OCI-LY3 (cell line): ENCODE measurements around the gene RESF1.

ENCODE experiments used
- H2AFZ ChIP-seq: fragments of 200-600, 300-600 bp; shearing (Covaris generic); 2 replicates; pipeline ENCODE4 v1.6.0; 2014; ENCODE audit warnings: antibody characterized with exemption, low read depth, low read length
- H3K27ac ChIP-seq: fragments of 200-600, 300-600 bp; sonication (generic); 2 replicates; pipeline ENCODE4 v1.5.1; 2014; ENCODE audit warnings: mild to moderate bottlenecking, low read length, moderate library complexity, mixed read lengths
- H3K27me3 ChIP-seq: fragments of 200-600, 300-600 bp; sonication (generic); 2 replicates; pipeline ENCODE4 v1.6.1; 2014; ENCODE audit warnings: low read depth, low read length, mixed read lengths
- H3K36me3 ChIP-seq: fragments of 200-600, 300-600 bp; sonication (generic); replicated peaks from 2 replicates; pipeline ENCODE3; 2014; ENCODE audit warnings: low read depth, low read length, mixed read lengths
- H3K4me1 ChIP-seq: fragments of 300-600, 200-600 bp; sonication (generic); 2 replicates; pipeline ENCODE4 v1.6.1; 2014; ENCODE audit warnings: low read length, mixed read lengths
- H3K4me2 ChIP-seq: fragments of 200-600, 300-600 bp; sonication (generic); 2 replicates; pipeline ENCODE4 v1.6.1; 2014; ENCODE audit warnings: low read length, mixed read lengths
- H3K4me3 ChIP-seq: fragments of 300-600, 200-600 bp; sonication (generic); 2 replicates; pipeline ENCODE4 v1.5.1; 2014; ENCODE audit warnings: antibody characterized with exemption, mild to moderate bottlenecking, low read length, moderate library complexity
- H3K79me2 ChIP-seq: fragments of 300-600, 200-600 bp; shearing (Covaris generic); 2 replicates; pipeline ENCODE4 v1.6.1; 2014; ENCODE audit warnings: mild to moderate bottlenecking, low read length, mixed read lengths
- H3K9ac ChIP-seq: fragments of 300-600, 200-600 bp; shearing (Covaris generic); 2 replicates; pipeline ENCODE4 v1.6.0; 2014; ENCODE audit warnings: mild to moderate bottlenecking, low read length, moderate library complexity
- H3K9me3 ChIP-seq: fragments of 200-600, 300-600 bp; shearing (Covaris generic); 2 replicates; pipeline ENCODE4 v1.6.1; 2014; ENCODE audit warnings: low read length, mixed read lengths; ENCODE audit not compliant: insufficient read depth
- H4K20me1 ChIP-seq: fragments of 200-600, 300-600 bp; sonication (generic); 2 replicates; pipeline ENCODE4 v1.6.1; 2016; ENCODE audit warnings: low read length, mixed read lengths; ENCODE audit not compliant: insufficient read depth
- EZH2phosphoT487 ChIP-seq: fragments of 200-600 bp; shearing (Covaris generic); IDR thresholded peaks from 2 replicates; pipeline ENCODE4 v1.6.1; 2018; ENCODE audit warnings: antibody characterized with exemption, mixed run types, low read depth
- TF ChIP-seq, protein P1 (sequence below): fragments of 200-600, 300-600 bp; sonication (generic); IDR thresholded peaks from 2 replicates; pipeline ENCODE4 v1.5.1; 2014; ENCODE audit warnings: antibody characterized with exemption, low read length, low read depth

RESF1 gene, protein sequence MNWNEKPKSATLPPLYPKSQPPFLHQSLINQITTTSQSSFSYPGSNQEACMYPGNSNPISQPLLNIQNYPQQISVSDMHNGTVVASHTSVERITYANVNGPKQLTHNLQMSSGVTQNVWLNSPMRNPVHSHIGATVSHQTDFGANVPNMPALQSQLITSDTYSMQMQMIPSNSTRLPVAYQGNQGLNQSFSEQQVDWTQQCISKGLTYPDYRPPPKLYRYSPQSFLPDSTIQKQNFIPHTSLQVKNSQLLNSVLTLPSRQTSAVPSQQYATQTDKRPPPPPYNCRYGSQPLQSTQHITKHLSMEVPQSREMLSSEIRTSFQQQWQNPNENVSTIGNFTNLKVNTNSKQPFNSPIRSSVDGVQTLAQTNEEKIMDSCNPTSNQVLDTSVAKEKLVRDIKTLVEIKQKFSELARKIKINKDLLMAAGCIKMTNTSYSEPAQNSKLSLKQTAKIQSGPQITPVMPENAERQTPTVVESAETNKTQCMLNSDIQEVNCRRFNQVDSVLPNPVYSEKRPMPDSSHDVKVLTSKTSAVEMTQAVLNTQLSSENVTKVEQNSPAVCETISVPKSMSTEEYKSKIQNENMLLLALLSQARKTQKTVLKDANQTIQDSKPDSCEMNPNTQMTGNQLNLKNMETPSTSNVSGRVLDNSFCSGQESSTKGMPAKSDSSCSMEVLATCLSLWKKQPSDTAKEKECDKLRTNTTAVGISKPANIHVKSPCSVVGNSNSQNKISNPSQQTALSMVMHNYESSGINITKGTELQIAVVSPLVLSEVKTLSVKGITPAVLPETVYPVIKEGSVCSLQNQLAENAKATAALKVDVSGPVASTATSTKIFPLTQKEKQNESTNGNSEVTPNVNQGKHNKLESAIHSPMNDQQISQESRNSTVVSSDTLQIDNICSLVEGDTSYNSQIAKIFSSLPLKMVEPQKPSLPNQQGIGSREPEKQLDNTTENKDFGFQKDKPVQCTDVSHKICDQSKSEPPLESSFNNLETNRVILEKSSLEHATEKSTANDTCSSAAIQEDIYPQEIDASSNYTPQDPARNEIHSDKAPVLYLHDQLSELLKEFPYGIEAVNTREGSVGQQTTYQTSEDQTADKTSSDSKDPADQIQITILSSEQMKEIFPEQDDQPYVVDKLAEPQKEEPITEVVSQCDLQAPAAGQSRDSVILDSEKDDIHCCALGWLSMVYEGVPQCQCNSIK (N-terminal part only)

DNA sequence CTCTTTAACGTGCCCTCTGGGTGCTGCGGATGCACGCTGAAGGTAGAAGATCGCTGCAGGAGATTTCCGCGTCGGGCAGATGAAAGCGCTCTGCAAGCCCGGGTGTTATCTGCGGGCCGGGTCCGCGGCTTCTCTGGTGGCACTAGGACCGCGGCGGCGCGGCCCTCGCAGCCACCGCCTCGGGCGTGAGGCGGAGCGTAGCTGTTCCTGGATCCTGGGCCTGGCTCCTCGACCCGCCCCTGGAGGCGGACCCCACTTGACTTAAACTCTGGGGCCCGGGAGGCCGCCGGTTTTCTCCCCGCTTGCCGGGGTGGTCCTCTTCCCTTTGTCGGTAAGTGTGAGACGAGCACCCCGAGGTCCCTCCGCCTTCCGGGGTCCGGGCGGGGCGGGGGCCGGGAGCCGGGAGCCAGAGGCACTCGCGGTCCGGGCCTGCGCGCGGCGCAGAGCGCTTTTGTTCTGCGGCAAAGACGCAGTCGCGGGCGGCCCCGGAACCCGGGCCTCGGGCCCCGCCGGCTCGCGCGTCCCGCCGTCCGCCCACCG is at the start of gene RESF1:
TSS of gene RESF1 (plus strand) at position 255 of the 540 bp plus-strand sequence. CDS start 21,541 bp downstream, outside the sequence.
- Histone ChIP-seq H3K27me3 (no peaks in the 10 kb centered on the region), H3K4me1 (peaks cover 28% of the 10 kb centered on the region), H3K4me3 (peak within 1 kb of the TSS; percentile 85), H3K36me3 (peaks cover 34% of the 10 kb centered on the region), H4K20me1 (peaks cover 23% of the 10 kb centered on the region), H2AFZ (peak within 1 kb of the TSS; percentile 55), H3K9ac (peak within 1 kb of the TSS; percentile 79), H3K27ac (peak within 1 kb of the TSS; percentile 77), H3K9me3 (0 out of 2 replicates have a peak, but pooled peaks cover 7% of the 10 kb centered on the region), H3K79me2 (peaks cover 54% of the 10 kb centered on the region), H3K4me2 (peak within 1 kb of the TSS; percentile 87)
- no peak for TF ChIP-seq EZH2phosphoT487
- TF ChIP-seq, protein P1, sequence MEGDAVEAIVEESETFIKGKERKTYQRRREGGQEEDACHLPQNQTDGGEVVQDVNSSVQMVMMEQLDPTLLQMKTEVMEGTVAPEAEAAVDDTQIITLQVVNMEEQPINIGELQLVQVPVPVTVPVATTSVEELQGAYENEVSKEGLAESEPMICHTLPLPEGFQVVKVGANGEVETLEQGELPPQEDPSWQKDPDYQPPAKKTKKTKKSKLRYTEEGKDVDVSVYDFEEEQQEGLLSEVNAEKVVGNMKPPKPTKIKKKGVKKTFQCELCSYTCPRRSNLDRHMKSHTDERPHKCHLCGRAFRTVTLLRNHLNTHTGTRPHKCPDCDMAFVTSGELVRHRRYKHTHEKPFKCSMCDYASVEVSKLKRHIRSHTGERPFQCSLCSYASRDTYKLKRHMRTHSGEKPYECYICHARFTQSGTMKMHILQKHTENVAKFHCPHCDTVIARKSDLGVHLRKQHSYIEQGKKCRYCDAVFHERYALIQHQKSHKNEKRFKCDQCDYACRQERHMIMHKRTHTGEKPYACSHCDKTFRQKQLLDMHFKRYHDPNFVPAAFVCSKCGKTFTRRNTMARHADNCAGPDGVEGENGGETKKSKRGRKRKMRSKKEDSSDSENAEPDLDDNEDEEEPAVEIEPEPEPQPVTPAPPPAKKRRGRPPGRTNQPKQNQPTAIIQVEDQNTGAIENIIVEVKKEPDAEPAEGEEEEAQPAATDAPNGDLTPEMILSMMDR: no peak

DNA sequence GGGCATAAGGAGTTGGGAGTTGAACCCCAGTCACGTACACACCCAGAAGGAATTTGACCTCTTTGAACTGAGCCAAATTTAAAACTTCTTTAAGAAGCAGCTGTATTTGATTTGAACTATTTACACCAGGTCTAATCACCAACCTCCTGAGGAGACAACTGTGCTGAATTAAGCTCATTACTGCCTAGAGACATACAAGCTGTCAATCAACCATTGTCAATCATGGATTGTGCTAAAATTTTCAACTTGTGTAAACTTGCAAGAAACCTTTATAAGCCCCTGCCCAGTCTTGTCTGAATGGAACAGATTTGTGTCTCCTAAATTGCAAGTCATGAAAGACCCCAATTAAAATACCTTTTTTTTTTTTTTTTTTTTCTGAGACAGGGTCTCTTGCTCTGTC is 44.3 kb upstream of the RESF1 start:
- TF ChIP-seq EZH2phosphoT487: no peak
- TF ChIP-seq, protein P1: no peak
- H3K27ac ChIP-seq: no peak overlapping the region
- no peaks in the 10 kb centered on the region for H3K79me2 ChIP-seq
- H3K4me3 ChIP-seq: no peak overlapping the region
- no peaks in the 10 kb centered on the region for H3K36me3 ChIP-seq
- no peaks in the 10 kb centered on the region for H3K9me3 ChIP-seq
- H4K20me1 ChIP-seq: no peaks in the 10 kb centered on the region
- H3K4me2 ChIP-seq: no peak overlapping the region
- H3K9ac ChIP-seq: no peak overlapping the region
- H3K27me3 ChIP-seq: no peaks in the 10 kb centered on the region
- H2AFZ ChIP-seq: no peak overlapping the region
- no peaks in the 10 kb centered on the region for H3K4me1 ChIP-seq

DNA sequence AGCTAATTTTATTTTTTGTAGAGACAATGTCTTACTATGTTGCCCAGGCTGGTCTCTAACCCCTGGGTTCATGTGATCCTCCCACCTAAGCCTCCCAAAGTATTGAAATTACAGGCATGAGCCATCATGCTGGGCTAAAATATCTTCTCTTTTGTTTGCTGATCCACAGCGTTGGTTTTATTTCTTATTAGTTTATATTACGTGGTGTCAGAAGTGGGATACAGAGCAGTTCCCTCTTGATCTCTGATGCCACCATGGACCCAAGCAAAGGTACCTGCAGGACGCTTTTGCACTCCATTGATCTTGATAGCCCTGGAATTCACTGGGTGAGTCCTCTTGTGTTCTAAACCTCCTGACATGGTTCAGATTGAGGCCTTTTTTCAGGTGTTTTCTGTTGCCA is 43.8 kb upstream of the RESF1 start:
- Histone ChIP-seq H3K4me2 (no peak overlapping the region), H3K36me3 (no peaks in the 10 kb centered on the region), H3K79me2 (no peaks in the 10 kb centered on the region), H3K9me3 (no peaks in the 10 kb centered on the region), H3K4me1 (no peaks in the 10 kb centered on the region), H4K20me1 (no peaks in the 10 kb centered on the region), H3K9ac (no peak overlapping the region), H2AFZ (no peak overlapping the region), H3K27ac (no peak overlapping the region), H3K27me3 (no peaks in the 10 kb centered on the region), H3K4me3 (no peak overlapping the region)
- TF ChIP-seq EZH2phosphoT487: no peak
- TF ChIP-seq, protein P1: no peak
